Measurements from ENCODE around the gene PDLIM4.

The PDLIM4 gene

DNA sequence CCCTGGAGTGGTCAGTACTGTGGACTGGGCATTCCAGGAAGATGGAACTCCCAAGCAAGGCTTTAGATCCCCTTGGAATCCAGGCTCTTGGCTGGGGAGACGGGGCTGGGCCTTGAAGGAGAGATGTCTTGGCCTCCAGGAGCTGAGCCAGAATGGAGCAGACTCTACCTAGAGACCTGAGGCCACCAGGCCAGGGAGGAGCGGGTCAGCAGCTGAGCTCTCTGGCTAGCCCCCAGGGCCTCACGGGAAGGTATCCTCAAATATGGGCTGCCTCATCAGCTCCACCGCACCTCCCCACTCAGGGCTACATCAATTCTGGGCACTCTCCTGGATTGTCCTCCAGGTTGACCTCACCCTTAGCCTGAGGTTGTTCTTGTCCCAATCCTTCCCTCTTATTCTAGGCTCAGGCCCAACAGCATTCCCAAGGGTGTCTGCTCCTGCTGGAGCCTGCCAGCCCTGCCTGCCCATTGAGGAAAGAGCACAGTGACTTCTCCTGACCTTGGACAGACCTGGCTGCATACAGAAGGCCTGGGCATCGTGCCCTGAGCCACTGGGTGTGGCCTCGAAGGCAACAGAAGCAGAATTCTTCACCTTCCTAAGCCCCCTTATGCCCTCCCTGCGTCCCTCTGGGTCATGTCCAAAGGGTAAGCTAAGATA lies 3.0 kb upstream of the PDLIM4 start:
- DNase-seq: no peak

DNA sequence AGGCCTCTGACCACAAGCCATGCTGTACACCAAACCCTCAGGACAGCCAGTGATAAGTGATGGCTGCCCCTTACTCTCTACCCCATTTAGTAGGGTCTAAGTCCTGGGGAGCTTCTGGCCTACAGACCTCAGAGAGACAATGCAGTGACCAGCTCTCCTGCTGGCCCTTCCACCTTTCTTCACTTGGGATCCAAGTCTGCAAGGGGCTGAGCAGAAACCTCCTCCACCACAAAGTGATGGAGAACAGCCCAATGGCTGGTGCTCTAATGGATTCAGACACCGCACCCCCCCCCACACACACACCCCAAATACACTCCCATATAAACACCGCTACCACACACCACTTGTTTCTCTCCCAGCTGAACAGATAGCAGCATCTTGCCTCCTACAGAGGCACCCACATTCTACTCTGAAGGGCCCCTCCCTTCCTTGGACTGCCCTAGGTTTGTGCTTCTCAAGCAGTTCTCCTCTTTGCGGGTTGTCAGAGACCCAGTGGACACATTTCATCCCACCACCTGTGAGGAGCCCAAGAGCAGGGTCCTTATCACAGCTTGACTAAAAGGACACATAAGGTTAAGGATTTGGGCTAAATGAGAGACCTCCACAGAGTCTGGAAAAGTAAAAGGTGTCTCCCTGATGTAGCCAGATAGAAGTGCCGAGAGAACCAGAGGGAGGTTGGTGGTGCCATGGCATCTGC lies 1.3 kb upstream of the PDLIM4 start:
- DNase-seq: no peak

DNA sequence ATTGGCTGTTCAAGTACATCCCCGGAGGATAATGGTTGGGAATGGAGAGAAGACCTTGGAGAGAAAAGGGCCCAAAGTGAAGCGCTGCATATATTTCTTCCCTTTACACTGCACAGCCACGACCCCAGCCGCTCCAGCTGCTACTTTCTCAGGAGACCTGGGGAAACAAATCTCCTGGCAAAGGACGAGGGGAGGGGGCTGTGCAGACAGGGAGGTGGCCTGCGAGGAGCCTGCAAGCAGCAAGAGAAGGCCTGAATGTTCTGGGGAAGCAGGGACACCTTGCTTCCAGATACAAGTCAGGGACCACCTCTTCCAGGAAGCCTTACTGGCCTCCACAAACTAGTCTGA lies 739 bp upstream of the PDLIM4 start:
- no peak for DNase-seq

DNA sequence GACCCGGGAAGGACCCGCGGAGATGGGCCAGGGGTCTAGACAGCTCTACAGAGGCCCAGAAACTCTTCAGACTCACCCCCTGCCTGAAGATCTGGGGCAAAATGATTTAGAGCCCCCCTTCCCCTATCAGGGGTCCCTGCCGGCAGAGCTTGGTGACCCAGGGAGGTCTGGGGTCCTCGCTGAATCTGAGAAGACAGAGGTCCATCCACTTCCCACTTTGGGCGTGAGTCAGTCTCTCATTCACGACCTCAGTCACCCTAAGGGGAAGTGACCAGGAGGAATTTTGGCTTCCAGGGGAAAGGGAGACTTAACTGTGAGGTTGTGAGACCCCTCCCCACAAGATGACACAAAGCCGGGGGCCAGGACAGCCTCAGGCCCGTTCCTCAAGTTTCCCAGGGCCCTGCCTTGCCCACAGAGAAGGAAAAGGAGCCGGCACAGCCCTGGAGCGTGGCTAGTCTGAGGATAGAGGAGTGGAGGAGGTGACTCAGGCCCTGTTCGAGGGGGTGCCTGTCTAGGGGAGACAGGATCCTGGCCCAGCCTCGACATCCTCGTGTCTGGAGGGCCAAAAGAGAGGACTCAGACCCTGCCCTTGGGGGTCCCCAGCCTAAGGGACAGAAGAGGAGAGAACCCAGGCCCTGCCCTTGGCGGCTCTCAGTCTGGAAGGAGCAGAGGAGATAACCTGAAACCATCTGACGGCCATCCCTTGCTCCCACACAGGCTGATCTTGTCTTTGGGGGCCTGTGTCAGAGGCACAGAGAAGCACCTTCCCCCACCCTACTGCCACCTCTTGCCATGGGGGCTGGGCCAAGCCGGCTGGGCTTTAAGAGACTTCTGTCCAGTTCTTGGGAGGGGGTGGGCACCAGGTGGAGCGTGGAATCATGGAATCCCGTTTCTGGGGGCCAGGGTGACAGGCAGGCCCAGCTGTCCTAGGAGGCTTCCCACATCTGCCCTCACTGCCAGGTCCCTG lies 889 bp downstream of the PDLIM4 start:
- DNase-seq: no peak

DNA sequence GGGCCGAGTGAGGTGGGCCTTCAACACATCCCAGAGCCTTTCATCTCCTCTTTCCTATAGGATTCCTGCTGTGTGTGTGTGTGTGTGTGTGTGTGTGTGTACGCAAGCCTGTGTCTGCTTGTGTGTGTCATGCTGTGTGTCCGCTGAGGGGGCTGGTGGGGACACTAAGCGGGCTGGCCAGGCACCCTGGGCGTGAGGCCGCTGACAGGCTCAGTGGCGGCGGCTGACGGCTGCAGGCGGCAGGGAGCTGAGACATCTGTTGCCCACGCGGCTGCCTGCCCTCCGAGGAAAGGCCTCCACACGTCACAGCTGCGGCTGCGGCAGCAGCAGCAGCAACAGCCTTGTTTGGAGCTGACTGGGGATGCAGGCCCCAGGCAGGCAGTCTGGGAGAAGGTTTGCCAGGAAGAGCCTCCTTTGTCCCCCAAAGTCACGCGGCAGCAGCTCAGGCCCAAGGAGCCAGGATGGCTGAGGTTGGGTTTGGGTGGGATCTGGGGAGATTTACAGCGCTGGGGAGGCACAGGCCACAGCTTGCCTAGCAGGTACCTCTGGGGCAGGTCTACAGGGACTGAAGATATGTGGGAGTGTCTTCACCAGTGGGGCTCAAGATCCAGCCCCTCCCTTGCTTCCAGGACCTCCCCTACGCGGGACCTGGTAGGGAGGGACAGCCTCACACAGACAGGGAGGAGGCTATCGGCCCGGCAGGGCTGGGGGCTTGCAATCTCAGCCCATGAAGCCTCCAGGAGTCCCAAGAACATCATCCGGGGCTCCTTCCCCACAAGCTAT lies 1.8 kb downstream of the PDLIM4 start:
- no peak for DNase-seq

DNA sequence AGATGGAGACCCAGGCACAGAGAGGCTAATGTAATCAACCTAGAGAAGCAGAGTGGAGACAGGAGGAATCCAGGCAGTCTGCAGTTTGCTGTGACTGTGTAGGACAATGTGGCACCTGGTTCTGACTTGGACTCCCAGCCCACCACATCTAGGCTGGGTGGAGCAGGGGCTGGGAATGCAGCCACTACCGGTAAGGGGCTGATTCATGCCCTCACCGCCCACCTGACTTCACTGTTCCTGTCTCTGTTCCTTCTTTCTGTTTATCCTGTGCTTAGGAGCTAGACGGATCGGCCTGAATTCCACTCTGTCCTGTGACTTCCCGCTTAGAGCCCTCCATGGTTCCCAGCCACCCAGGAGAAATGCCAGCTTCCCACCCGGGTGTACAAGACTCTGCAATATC lies 2.6 kb downstream of the PDLIM4 start:
- DNase-seq: no peak

DNA sequence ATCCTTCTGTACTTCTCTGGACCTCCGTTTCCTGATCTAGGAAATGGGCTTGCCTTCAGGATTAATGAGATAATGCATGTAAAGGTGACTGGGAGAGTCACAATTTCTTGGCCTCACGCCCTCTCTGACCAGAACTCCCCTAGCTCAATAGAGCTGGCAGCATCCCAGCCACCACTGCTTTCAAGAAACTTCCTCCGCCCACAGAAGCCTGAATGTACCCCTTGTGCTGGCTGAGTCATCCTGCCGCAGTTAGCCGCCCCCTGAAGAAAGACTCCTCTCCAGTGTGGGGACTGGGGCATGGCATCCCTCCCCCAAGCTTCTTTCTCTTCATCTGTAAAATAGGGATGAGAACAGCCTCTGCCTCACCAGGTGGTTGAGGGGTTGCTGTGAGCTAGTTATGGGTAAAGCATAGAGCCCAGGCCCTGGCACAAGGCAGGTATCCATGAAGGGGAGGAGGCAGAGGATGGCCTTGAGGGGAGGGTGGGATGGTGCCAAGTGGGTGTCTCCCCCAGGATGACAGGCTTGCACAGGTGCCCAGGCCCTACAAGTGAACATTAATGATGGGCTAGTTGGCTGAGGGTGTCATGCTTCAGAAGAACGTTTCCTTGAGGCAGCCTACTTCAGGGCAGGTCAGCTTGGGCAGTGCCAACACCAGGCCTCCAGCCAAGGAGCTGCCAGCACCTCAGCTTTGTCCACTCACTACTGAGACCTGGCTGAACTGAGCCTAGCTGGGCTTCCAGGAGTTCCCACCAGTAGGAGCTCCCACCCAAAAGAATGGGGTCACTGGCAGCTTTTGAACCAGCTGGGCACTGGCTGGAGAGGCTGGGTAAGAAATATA lies 3.4 kb downstream of the PDLIM4 start:
- DNase-seq: no peak

DNA sequence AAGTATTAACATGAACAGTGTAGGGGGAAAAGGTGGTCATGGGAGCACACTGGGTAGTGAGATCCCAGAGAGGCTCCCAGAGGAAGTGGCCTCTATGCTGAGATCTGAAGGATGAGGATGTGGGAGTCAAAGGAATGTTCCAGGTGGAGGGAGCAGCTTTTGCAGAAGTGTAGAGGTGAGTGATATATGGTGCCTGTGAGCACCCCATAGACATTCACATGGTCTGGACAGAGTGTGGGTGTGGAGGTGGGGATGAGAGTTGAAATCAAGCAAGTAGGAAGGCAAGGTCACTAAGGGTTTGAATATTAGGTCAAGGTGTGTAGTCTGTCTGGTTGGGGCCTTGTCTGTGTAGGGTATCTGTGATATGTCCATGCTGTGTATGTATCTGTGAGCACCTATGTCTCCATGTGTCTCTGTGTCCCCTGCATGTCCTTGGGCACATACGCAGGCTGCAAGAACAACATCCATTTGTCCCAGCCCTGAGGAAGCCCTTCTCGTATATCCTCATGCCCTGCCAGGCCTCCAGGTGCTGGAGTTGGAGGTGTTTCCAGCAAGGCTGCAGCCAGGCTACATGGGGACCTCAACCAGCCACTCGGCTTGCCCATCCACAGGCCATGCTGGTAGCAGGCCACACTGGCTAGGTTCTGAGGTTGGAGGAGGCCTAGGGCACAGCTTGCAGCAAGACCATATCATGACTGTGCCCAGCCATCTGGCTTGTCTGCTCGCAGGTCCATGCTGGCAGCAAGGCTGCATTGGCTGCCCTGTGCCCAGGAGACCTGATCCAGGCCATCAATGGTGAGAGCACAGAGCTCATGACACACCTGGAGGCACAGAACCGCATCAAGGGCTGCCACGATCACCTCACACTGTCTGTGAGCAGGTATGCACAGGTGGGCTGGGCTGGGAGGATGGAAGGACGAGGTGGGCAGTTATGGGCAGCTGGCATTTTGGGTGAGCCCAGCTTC lies 4.7 kb downstream of the PDLIM4 start:
- DNase-seq: no peak

DNA sequence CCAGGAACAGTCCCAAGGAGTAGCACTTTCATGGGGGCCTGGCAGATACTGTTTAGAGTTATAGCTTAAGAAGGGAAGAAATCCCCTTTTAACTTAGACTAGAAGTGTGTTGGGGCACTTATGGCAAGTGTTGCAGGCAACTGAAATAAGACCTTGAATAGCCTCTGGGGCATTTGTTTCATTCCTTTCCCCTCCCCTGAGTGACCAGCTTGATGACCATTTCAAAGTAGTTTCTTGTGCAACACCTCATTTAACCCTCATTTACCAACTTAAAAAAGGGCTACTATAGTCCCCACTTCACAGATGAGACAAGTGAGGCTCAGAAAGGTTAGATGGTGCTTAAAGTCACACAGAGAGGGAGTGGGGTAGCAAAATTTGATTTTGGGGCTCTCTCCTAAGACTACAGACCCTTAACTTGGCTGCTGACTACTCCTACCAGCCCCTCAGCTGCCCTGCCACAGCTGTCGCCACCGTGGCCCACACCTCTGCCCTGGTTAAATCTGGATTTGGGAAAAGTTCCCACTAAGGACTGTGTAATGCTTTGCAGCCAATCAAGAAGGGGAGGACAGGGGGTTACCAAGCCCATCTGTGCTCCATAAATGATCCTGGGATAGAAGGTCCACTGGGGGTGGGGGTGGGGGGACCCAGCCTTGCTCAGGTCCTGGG lies 5.5 kb downstream of the PDLIM4 start:
- DNase-seq: no peak

DNA sequence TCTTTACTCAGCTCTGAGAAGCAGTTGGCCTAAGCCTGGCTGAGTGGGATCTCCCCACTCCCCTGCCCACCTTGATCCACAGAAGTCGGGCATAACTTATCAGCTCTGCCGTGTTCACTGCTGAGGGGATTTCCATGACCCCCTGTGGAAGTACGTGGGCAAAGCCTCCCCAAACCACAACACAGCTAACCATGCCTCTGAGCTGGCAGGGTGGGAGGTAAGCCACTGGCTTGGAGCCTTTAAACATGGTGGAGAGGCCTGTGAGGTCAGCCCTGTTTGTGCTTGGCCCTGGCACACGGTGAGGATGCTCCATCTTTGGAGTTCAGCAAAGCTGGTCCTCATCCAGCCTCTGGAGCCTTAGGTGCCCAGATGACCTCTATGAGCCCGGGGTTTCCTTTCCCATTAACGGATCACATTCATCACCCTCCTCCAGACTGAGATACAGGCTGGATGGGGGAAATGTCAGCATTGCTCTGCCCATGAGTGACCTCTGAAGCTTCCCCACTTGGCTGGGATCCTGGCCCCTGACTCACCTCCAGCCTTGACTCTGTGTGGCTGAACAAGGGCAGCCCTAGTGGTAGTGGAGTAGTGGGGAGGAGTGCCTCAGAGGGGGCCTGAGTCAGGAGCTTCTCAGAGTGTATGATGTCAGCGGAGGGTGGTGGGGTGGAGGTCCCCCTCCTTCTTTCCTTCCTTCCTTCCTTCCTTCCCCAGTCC lies 6.2 kb downstream of the PDLIM4 start:
- no peak for DNase-seq

DNA sequence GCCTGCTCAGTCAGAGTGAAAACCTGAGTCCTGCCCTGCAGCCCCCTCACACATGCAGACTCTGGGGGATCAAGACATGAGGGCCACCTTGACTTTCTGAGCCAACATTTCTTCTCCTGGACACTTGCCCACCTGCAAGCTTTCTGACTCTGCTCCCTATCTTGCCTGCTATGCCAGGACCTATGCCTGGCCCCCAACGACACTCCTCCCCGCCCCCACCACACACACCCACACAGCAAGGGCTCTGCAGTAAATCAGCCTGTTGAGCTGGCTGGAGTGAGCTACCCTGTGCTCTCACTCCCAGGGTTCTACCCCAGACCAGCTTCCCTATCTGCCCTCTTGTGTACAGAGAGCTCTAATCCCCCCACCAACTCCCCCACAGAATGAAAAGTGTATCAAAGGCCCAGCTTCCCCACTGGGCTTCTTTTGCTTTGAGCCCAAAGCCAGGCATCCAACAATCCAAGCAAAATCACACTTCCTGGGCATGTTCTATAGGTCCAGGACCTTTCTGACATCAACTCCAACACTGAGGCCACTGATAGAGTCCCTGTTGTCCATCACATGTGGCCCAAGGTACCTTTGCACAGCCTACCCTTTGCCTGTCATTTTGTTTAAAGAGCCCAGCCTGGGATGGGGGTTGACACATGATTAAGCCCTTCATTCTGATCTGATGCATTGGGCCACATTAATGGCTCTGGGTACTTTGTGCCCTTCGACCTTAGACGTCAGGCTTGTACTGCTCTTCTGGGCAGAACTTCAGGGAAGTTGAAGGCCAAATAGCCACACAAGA lies 7.2 kb downstream of the PDLIM4 start:
- DNase-seq: no peak

DNA sequence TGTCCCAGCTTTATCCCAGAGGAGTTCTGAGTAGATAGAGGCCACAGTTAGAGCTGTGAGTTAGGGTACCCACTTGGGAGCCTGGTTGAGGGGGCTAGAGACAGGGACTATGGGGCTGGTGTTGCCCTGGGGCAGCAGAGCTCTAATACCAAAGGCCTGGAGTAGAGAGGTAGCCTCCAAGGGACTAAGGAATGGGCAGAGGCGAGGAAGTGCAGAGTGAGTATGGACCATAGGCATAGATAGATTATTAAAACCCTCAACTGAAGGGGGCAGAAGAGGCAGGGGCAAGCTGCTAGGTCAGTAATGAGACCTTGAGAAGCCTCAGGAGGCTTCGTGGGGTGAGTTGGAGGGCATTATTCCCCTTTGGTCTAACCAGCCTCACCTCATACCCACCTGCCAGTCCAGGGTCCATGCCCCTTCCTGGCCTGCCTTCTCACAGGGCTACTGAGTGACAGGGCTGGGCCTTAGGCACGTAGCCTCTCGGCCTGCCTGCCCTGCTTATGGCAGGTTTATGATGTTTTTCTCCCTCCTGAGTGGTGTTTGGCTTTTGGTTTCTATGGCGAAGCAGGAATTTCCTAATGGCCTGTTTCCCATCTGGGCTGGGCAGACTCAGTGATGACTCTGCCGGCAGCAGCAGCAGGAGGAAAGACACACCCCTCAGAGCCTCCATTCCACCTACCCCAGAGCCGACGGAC lies 8.0 kb downstream of the PDLIM4 start:
- no peak for DNase-seq

DNA sequence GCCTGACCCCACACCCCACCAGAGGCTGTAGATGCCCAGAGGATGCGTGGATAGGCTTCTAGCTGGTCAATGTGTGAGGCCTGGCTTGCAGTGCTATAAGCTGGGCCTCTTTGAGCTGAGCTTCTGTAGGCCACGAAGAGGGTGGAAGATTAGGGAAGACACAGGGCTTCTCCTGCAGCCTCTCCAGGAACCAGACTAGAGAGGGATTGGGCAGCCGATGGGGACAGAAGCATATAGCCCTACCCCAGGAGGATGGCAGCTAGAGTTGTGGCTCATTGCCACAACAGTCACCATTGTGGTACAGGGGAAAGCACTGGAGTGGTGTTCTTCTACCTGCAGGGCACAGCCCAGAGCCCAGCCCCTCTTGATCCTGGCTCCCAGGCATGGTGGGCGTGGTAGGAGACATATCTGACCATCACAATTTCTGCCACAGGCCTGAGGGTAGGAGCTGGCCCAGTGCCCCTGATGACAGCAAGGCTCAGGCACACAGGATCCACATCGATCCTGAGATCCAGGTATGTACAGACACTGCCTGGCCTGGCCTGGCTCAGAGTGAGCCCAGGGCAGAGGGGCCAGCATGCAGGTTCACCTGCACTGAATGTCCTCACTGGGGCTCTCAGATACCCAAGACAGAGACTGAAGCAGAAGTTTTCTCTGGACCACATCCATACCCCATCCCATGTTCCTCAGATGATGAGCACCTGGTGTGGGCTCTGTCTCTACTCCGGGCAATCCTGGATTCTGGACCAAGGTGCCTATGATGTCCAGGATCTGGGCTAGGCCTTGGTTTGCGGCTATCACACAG lies 8.7 kb downstream of the PDLIM4 start:
- DNase-seq: no peak

DNA sequence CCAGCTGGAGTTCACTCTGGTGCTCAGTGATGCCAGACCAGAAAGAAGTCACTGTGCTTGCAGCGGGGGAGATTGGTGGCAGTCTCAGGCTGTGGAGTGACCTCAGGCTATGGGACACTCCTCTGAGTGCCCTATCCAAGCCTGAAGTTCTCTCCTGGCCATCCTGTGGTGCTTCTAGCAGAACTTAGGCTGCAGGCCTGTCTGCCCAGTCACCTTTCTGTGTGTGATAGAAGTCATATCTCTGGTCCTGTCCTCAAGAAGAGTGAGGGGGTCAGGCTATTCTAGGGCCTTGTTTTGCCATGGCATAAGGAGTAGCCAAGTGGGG lies 9.3 kb downstream of the PDLIM4 start:
- no peak for DNase-seq

DNA sequence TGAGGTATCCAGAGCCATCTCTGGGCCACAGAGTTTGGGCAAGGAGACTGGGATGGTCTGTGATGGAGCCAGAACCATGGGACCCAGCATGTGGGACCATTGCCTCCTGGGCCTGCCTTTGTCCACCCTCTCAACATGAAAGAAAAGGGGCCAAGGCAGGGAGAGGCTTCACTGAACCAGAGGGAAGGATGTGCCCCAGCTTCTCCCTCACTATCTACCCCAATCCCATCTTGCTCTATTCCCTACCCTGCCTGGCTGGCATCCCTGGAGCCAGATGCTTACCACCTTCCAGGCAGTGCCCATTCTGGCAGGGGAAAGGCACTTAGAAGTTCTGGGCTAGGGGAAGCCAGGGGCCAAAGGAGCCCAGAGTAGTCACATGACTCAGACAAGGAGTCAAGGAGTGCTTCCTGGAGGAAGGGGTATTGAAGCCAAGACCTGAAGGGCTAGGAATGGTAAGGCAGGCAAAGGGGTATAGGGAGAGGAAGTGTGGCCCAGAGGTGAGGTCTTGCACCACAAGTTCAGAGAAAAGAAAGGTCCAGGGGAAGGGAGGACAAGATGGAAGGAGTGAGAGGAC lies 9.8 kb downstream of the PDLIM4 start:
- DNase-seq: no peak

DNA sequence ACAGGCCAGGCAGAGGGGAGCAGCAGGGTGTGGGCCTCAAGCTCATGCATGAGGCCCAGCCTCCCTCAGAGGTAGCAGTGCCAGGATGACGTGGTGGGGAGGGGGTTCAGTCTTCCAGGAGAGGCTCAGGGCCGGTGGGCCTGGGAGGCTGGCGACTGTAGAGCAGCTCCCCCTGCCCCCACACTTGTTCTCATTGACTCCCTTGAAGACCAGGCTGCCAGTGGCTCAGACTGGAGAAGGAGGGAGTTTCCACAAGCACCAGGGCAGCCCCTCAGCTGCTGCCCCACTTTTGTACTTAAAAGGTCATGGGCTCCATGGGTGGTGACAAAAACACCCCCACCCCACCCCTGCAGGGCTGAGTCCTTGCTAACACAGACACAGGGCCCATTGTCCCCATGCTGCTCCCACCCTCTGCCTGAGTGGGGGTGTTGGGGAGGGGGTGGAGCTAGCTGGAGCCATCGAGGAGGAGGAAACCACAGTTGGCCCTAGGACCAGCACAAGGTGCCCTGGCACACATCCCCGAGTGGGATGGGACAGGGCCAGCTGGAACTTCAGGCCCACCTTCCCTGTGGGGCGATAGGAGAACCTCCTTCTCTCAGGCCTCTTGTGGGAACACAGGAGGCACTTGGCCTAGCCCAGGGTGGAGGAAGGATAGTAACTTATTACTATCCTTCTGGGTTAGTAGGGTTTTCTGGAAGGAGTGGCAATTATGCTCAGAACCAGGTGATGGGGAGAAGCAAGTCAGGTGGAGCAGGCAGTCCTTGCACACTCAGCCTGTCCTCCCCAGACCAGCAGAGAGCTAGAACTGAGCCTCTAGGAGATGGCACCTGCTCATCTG lies 10.7 kb downstream of the PDLIM4 start:
- no peak for DNase-seq
